GM23338 (cell line): ENCODE measurements around the gene BCL10. TPM values are rescaled to one million over a fixed set of nuclear protein-coding genes. Genes with fewer than 3 reads are reported as not detected.

Experiments used
- ATAC-seq: fragments of 200-7000 bp; cut with Tn5 transposase; 3 replicates; pipeline ENCODE4 v1.9.1; 2020
- DNase-seq: peaks from one replicate; pipeline ENCODE4 v3.0.0-alpha.2; 2015; ENCODE audit warnings: low spot score
- H2AFZ ChIP-seq: fragments of 200-600 bp; sonication (generic); 2 replicates; pipeline ENCODE4 v1.8.0; 2016; ENCODE audit warnings: antibody characterized with exemption, mild to moderate bottlenecking, moderate library complexity
- H3F3A ChIP-seq: fragments of 200-600 bp; sonication (generic); replicated peaks from 2 replicates; pipeline ENCODE4 v1.8.0; 2017; ENCODE audit warnings: antibody characterized with exemption, mixed run types, low read depth
- H3K27ac ChIP-seq: fragments of 200-600 bp; sonication (generic); 2 replicates; pipeline ENCODE4 v1.6.1; 2016; ENCODE audit warnings: low read depth
- H3K27me3 ChIP-seq: fragments of 200-600 bp; sonication (generic); 2 replicates; pipeline ENCODE4 v1.8.0; 2016; ENCODE audit warnings: mild to moderate bottlenecking, mixed run types, moderate library complexity; ENCODE audit not compliant: insufficient read depth
- H3K36me3 ChIP-seq: fragments of 200-600 bp; sonication (generic); 2 replicates; pipeline ENCODE4 v1.8.0; 2016; ENCODE audit warnings: mild to moderate bottlenecking; ENCODE audit not compliant: insufficient read depth
- H3K4me1 ChIP-seq: fragments of 200-600 bp; sonication (generic); 2 replicates; pipeline ENCODE4 v1.8.0; 2016; ENCODE audit warnings: mild to moderate bottlenecking, moderate library complexity; ENCODE audit not compliant: insufficient read depth
- H3K4me2 ChIP-seq: fragments of 200-600 bp; sonication (generic); 2 replicates; pipeline ENCODE4 v1.7.1; 2017; ENCODE audit warnings: mixed run types
- H3K4me3 ChIP-seq: fragments of 200-600 bp; sonication (generic); 2 replicates; pipeline ENCODE4 v1.6.1; 2016; ENCODE audit warnings: mixed run types
- H3K79me2 ChIP-seq: fragments of 200-600 bp; sonication (generic); replicated peaks from 2 replicates; pipeline ENCODE4 v1.8.0; 2017; ENCODE audit warnings: mild to moderate bottlenecking; ENCODE audit not compliant: insufficient read depth
- H3K9me2 ChIP-seq: fragments of 200-600 bp; sonication (generic); 2 replicates; pipeline ENCODE4 v1.8.0; 2017; ENCODE audit not compliant: insufficient read depth
- H4K20me1 ChIP-seq: fragments of 200-600 bp; sonication (generic); replicated peaks from 2 replicates; pipeline ENCODE4 v1.8.0; 2017; ENCODE audit warnings: mild to moderate bottlenecking; ENCODE audit not compliant: insufficient read depth
- H3K27ac Mint-ChIP-seq: 2 replicates; pipeline ENCODE4 v1.8.0; 2020; ENCODE audit warnings: inconsistent platforms, mild to moderate bottlenecking, moderate library complexity, mixed read lengths
- H3K27me3 Mint-ChIP-seq: 3 replicates; pipeline ENCODE4 v1.8.0; 2022; ENCODE audit warnings: low read depth, mild to moderate bottlenecking, moderate library complexity, mixed read lengths, inconsistent platforms; ENCODE audit not compliant: insufficient read depth, poor library complexity
- H3K36me3 Mint-ChIP-seq: 3 replicates; pipeline ENCODE4 v1.8.0; 2021; ENCODE audit warnings: low read depth, mild to moderate bottlenecking, inconsistent platforms, moderate library complexity, mixed read lengths
- H3K4me1 Mint-ChIP-seq: 3 replicates; pipeline ENCODE4 v1.8.0; 2020; ENCODE audit warnings: mild to moderate bottlenecking, inconsistent platforms, mixed read lengths
- H3K4me3 Mint-ChIP-seq: 3 replicates; pipeline ENCODE4 v1.8.0; 2021; ENCODE audit warnings: moderate library complexity, mild to moderate bottlenecking, inconsistent platforms, mixed read lengths
- H3K9me3 Mint-ChIP-seq: 3 replicates; pipeline ENCODE4 v1.8.0; 2020; ENCODE audit warnings: moderate library complexity, mild to moderate bottlenecking, inconsistent platforms, mixed read lengths
- CREB1 ChIP-seq: fragments of 250-450 bp; sonication (Bioruptor Pico); IDR thresholded peaks from 2 replicates; pipeline ENCODE4 v1.5.0; 2020; ENCODE audit warnings: low read depth, mild to moderate bottlenecking, moderate library complexity
- ETS1 ChIP-seq: IDR thresholded peaks from 2 replicates; pipeline ENCODE4 v1.6.1; 2016; ENCODE audit warnings: antibody characterized with exemption
- EZH2 ChIP-seq: fragments of 200-600 bp; sonication (generic); IDR thresholded peaks from one replicate; pipeline ENCODE4 v1.8.0; 2017; ENCODE audit warnings: antibody characterized with exemption, mild to moderate bottlenecking, low read depth; ENCODE audit not compliant: unreplicated experiment
- NANOG ChIP-seq: IDR thresholded peaks from 2 replicates; pipeline ENCODE4 v1.6.1; 2016; ENCODE audit warnings: antibody characterized with exemption, borderline replicate concordance
- POLR2AphosphoS5 ChIP-seq: IDR thresholded peaks from 2 replicates; pipeline ENCODE4 v1.6.1; 2016; ENCODE audit warnings: antibody characterized with exemption, low read depth
- STAT1 ChIP-seq: IDR thresholded peaks from one replicate; pipeline ENCODE4 v1.6.1; 2016; ENCODE audit warnings: antibody characterized with exemption; ENCODE audit not compliant: unreplicated experiment
- ZNF114 ChIP-seq: fragments of 250-450 bp; sonication (Bioruptor Pico); IDR thresholded peaks from 2 replicates; pipeline ENCODE4 v1.5.0; 2020; ENCODE audit warnings: mild to moderate bottlenecking, moderate library complexity
- ZNF331 ChIP-seq: fragments of 250-450 bp; sonication (Bioruptor Pico); IDR thresholded peaks from 2 replicates; pipeline ENCODE4 v1.5.0; 2020; ENCODE audit warnings: low read depth, mild to moderate bottlenecking, moderate library complexity
- ZNF462 ChIP-seq: fragments of 250-450 bp; sonication (Bioruptor Pico); IDR thresholded peaks from 2 replicates; pipeline ENCODE4 v1.5.0; 2020; ENCODE audit warnings: mild to moderate bottlenecking, moderate library complexity
- polyA plus RNA-seq: library from polyadenylated mRNA; unstranded; fragments of >200 nt; fragmentation: Nextera tagmentation; extraction: Ambion mirVana; gene quantifications from 2 replicates; pipeline ENCODE4 v1.2.1, GENCODE V29; 2016
- total RNA-seq: library from RNA; depleted of rRNA; stranded (reverse); fragments of >200 nt; shearing (Covaris generic); gene quantifications from 2 replicates; pipeline ENCODE4 v1.2.3, GENCODE V29; 2014

BCL10 gene
- total and polyA plus RNA-seq, 2 experiments from 2014 or later: 23.1 to 33.7 TPM

- no peak for TF ChIP-seq NANOG
Measured at GRCh38 chr1:85303440-85304162, 27.2 kb upstream of the BCL10 start (continued).

GRCh38 chr1:85300140-85300539 is 23.7 kb upstream of the BCL10 start:
- H3K36me3 Mint-ChIP-seq: no peaks in the 10 kb centered on the region

GRCh38 chr1:85297855-85298629 is 21.6 kb upstream of the BCL10 start:
- DNase-seq (no peak), ATAC-seq (no peak)
- H3K4me1 Mint-ChIP-seq: peaks cover 8% of the 10 kb centered on the region
- no peaks in the 10 kb centered on the region for H3K36me3 ChIP-seq
- no peaks in the 10 kb centered on the region for H3K36me3 Mint-ChIP-seq
- H3K4me3 Mint-ChIP-seq: no peak overlapping the region
- no peak overlapping the region for H3K4me3 ChIP-seq
- H2AFZ ChIP-seq: peak overlapping the region; percentile 32
- no peaks in the 10 kb centered on the region for H3F3A ChIP-seq
- no peaks in the 10 kb centered on the region for H4K20me1 ChIP-seq
- H3K27ac ChIP-seq: no peak overlapping the region
- no peaks in the 10 kb centered on the region for H3K4me1 ChIP-seq
- H3K27me3 ChIP-seq: no peaks in the 10 kb centered on the region
- peaks cover 4% of the 10 kb centered on the region for H3K27me3 Mint-ChIP-seq
- H3K27ac Mint-ChIP-seq: no peak overlapping the region
- no peaks in the 10 kb centered on the region for H3K9me2 ChIP-seq
- H3K79me2 ChIP-seq: no peaks in the 10 kb centered on the region
- H3K4me2 ChIP-seq: no peak overlapping the region
- no peaks in the 10 kb centered on the region for H3K9me3 Mint-ChIP-seq
- no peak for TF ChIP-seq ZNF114 (CRISPR knock-in tag)
- no peak for TF ChIP-seq CREB1
- TF ChIP-seq STAT1: no peak
- TF ChIP-seq ZNF331: no peak
- no peak for TF ChIP-seq EZH2
- TF ChIP-seq POLR2AphosphoS5: no peak
- no peak for TF ChIP-seq ZNF462 (CRISPR knock-in tag)

More at GRCh38 chr1:85300140-85300539, 23.7 kb upstream of the BCL10 start:
- Histone ChIP-seq H4K20me1 (no peaks in the 10 kb centered on the region), H3K79me2 (no peaks in the 10 kb centered on the region), H3K9me2 (peaks cover 5% of the 10 kb centered on the region; the same call in 1 of the 2 replicates), H3K36me3 (no peaks in the 10 kb centered on the region; the same call in 1 of the 2 replicates), H3K27ac (no peak overlapping the region), H3K27me3 (no peaks in the 10 kb centered on the region), H3F3A (no peaks in the 10 kb centered on the region), H3K4me2 (no peak overlapping the region), H3K4me1 (no peaks in the 10 kb centered on the region), H2AFZ (no peak overlapping the region), H3K4me3 (no peak overlapping the region)
- Mint-ChIP-seq H3K9me3 (no peaks in the 10 kb centered on the region), H3K27ac (no peak overlapping the region), H3K4me1 (peaks cover 8% of the 10 kb centered on the region), H3K27me3 (peaks cover 4% of the 10 kb centered on the region), H3K4me3 (no peak overlapping the region)
- TF ChIP-seq STAT1 (no peak), ETS1 (no peak), ZNF114 (CRISPR knock-in tag) (no peak)
- DNase-seq (no peak), ATAC-seq (no peak)
